ENCODE data around the gene BICDL1. TPM values are rescaled to one million over a fixed set of nuclear protein-coding genes. Genes with fewer than 3 reads are reported as not detected.

Gene BICDL1, protein sequence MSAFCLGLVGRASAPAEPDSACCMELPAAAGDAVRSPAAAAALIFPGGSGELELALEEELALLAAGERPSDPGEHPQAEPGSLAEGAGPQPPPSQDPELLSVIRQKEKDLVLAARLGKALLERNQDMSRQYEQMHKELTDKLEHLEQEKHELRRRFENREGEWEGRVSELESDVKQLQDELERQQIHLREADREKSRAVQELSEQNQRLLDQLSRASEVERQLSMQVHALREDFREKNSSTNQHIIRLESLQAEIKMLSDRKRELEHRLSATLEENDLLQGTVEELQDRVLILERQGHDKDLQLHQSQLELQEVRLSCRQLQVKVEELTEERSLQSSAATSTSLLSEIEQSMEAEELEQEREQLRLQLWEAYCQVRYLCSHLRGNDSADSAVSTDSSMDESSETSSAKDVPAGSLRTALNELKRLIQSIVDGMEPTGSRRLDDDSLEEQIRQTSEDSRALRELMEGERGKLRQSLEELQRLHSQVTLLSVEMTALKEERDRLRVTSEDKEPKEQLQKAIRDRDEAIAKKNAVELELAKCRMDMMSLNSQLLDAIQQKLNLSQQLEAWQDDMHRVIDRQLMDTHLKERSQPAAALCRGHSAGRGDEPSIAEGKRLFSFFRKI
- 10 to 100 TPM in 1 of 3 donors, 1 to 10 TPM in 2; 6.7 to 10.6 (median 6.8) TPM for total RNA-seq
- long read RNA-seq, donor 1, partial matches to known transcripts, result 0 of 8 reads
- long read RNA-seq, donor 1, other reads (novel, unspliced or antisense), result 7 of 8 reads
- long read RNA-seq, donor 2, result 0 reads

DNA sequence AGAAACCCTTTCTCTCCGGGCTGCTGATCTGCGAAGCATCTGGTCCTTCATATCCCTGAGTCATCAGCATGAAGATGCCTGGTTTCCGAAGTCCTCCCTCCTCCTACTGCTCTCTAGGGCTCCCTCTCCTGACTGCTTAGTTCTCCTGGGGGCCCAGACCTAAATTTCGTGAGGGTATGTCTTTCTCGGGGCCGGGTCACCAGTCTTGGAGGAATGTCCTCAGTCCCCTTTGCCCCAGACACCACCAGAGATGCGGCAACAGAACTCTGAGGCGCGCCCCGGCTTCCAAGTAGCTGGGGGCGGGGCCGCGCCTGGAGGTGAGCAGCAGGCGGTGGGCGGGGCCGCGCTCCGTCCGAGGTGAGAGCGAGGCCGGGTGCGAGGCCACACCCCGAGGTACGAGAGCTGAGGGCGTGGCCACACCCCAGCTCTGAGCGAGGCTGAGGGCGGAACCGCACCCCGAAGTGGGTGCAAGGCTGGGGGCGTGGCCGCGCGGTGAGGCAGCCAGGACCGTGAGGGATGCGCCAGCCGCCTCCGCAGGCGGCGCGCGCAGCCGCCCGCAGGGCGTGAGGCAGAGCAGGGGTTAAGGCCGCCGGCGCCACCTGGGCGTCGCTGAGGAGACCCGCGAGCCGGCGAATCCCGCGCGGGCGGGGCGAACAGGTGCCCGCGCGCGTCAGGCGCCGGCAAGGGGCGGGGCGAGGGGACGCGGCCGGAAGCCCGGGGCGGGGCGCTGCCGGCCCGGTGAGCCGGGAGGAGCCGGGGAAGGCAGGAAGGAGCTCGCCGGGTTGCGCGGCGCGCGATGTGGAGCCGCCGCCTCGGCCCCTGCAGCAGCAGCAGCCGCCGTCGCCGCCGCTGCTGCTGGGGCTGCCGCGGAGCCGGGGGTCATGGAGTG lies at the start of gene BICDL1:
BICDL1 (plus strand) TSS at position 765 of the 889 bp plus-strand sequence. CDS start 633 bp downstream, outside the sequence.
- H3K4me3 ChIP-seq, result peak within 1 kb of the TSS; percentile 30
- H3K4me1 ChIP-seq (ENCODE audit: low read depth), result peaks cover 15% of the 10 kb centered on the region
- no peaks in the 10 kb centered on the region for H3K36me3 ChIP-seq (ENCODE audit: low read depth)
- ATAC-seq, result peak; percentile 95
- no peaks in the 10 kb centered on the region for H3K9me3 ChIP-seq
- TF ChIP-seq, protein P1, sequence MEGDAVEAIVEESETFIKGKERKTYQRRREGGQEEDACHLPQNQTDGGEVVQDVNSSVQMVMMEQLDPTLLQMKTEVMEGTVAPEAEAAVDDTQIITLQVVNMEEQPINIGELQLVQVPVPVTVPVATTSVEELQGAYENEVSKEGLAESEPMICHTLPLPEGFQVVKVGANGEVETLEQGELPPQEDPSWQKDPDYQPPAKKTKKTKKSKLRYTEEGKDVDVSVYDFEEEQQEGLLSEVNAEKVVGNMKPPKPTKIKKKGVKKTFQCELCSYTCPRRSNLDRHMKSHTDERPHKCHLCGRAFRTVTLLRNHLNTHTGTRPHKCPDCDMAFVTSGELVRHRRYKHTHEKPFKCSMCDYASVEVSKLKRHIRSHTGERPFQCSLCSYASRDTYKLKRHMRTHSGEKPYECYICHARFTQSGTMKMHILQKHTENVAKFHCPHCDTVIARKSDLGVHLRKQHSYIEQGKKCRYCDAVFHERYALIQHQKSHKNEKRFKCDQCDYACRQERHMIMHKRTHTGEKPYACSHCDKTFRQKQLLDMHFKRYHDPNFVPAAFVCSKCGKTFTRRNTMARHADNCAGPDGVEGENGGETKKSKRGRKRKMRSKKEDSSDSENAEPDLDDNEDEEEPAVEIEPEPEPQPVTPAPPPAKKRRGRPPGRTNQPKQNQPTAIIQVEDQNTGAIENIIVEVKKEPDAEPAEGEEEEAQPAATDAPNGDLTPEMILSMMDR (IDR thresholded peaks at IDR 0.05), result no peak
- intact Hi-C loops (cut with DNase I, micrococcal nuclease), result no loop called here
- DNase-seq, result peak; percentile 95 to 97 (median 96)

GRCh38 chr12:119940897-119941296 lies 48.1 kb upstream of the BICDL1 start:
- no peak overlapping the region for H3K4me3 ChIP-seq
- no peaks in the 10 kb centered on the region for H3K36me3 ChIP-seq (ENCODE audit: low read depth)
- DNase-seq, result no peak
- intact Hi-C loops (cut with DNase I, micrococcal nuclease), result no loop called here
- TF ChIP-seq, protein P1 (IDR thresholded peaks at IDR 0.05), result no peak
- no peaks in the 10 kb centered on the region for H3K4me1 ChIP-seq (ENCODE audit: low read depth)
- no peaks in the 10 kb centered on the region for H3K9me3 ChIP-seq
- peak; percentile 88 for ATAC-seq

DNA sequence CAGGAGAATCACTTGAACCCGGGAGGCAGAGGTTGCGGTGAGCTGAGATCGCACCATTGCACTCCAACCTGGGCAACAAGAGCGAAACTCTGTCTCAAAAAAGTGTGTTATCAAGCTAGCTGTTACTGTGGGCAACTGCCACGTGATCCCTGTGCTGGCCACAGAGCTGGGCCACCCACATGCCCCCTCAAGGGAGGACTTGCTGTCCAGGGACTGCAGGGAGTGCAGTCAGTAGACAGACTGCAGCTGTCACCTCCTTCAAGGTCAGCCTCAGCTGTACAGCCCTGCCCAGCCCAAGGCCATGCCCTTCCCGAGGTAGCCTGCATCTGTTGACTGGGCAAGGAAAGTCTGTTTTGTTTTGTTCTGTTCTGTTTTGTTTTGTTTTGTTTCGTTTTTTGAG lies 46.6 kb upstream of the BICDL1 start:
- TF ChIP-seq, protein P1 (IDR thresholded peaks at IDR 0.05), result no peak
- ATAC-seq (no peak), DNase-seq (no peak)
- Histone ChIP-seq H3K4me3 (no peak overlapping the region), H3K9me3 (no peaks in the 10 kb centered on the region), H3K4me1 (ENCODE audit: low read depth) (no peaks in the 10 kb centered on the region), H3K36me3 (ENCODE audit: low read depth) (no peaks in the 10 kb centered on the region)
- intact Hi-C loops (cut with DNase I, micrococcal nuclease), result no loop called here

DNA sequence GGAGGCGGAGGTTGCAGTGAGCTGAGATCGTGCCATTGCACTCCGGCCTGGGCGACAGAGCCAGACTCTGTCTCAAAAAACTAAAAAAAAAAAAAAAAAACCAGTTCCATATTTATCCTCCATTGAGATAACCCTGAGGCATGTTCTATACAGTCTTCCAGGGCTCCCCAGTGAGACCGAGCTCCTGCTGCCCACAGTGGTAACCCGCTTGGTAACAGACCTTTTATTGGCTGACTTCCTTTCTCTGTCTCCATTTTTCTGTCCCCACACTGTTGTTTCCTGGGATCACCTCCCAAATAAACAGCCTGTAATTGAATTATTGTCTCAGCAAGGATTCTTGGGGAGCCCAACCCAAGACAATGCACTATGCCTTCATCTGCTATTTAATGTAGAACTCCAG lies 42.8 kb upstream of the BICDL1 start:
- H3K9me3 ChIP-seq, result no peaks in the 10 kb centered on the region
- H3K4me1 ChIP-seq (ENCODE audit: low read depth), result no peaks in the 10 kb centered on the region
- no peak overlapping the region for H3K4me3 ChIP-seq
- TF ChIP-seq, protein P1 (IDR thresholded peaks at IDR 0.05), result no peak
- H3K36me3 ChIP-seq (ENCODE audit: low read depth), result no peaks in the 10 kb centered on the region
- DNase-seq (no peak), ATAC-seq (no peak)
- intact Hi-C loops (cut with DNase I, micrococcal nuclease), result no loop called here

DNA sequence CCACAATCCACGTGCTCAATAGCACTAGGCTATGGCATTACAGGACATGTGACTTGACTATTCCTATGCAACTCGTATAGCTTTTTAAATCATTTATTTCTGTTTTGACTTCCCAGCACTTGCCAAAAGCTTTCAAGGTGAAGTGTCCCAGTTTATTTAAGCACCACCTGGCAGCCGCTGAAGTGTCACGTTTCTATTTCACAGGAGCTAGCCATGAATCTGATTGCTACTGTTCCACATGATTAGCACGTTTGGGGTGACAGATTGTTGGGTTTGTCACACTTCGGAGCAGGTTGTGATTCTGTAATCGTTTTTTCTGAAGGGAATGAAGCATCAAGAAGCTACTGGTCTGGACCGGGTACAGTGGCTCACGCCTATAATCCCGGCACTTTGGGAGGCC lies 39.9 kb upstream of the BICDL1 start:
- Histone ChIP-seq H3K4me3 (no peak overlapping the region), H3K36me3 (ENCODE audit: low read depth) (no peaks in the 10 kb centered on the region), H3K9me3 (no peaks in the 10 kb centered on the region), H3K4me1 (ENCODE audit: low read depth) (no peaks in the 10 kb centered on the region)
- intact Hi-C loops (cut with DNase I, micrococcal nuclease), result no loop called here
- DNase-seq (no peak), ATAC-seq (no peak)
- TF ChIP-seq, protein P1 (IDR thresholded peaks at IDR 0.05), result no peak

Data from mucosa of descending colon (tissue), 3 donors.